DLD1 (cell line): ENCODE data around the gene HELZ.

Source experiments
- in situ Hi-C: cut with HindIII; loops from 2 replicates; pipeline ENCODE4 v1.10.0; 2017; ENCODE audit warnings: low sequenced_read_pairs

HELZ gene

GRCh38 chr17:67035131-67036083, 209.6 kb downstream of the HELZ start:
- in situ Hi-C loops = no loop called here

GRCh38 chr17:67033613-67034012, 211.4 kb downstream of the HELZ start:
- in situ Hi-C loops = no loop called here

- in situ Hi-C loops = no loop called here
Observed at GRCh38 chr17:67032985-67033384, 212.0 kb downstream of the HELZ start.

- in situ Hi-C loops = no loop called here
Observed at GRCh38 chr17:67032382-67032781, 212.6 kb downstream of the HELZ start.

GRCh38 chr17:67030641-67031040, 214.4 kb downstream of the HELZ start:
- in situ Hi-C loops = no loop called here

GRCh38 chr17:67027031-67027628, 217.9 kb downstream of the HELZ start:
- in situ Hi-C loops = no loop called here

- in situ Hi-C loops = no loop called here
Observed at GRCh38 chr17:67026341-67026740, 218.7 kb downstream of the HELZ start.

GRCh38 chr17:67025216-67025792, 219.7 kb downstream of the HELZ start:
- in situ Hi-C loops = no loop called here

GRCh38 chr17:67024736-67025135, 220.3 kb downstream of the HELZ start:
- in situ Hi-C loops = no loop called here

GRCh38 chr17:67022451-67022810, 222.6 kb downstream of the HELZ start:
- in situ Hi-C loops = no loop called here

- in situ Hi-C loops = no loop called here
Observed at GRCh38 chr17:67021743-67022450, 223.1 kb downstream of the HELZ start.

- in situ Hi-C loops = no loop called here
Observed at GRCh38 chr17:67021196-67021595, 223.8 kb downstream of the HELZ start.
